ENCODE measurements around the gene CCSER2.
A peak's percentile ranks its signal among the peaks of the same experiment; 100 is the strongest.

CCSER2 gene

GRCh38 chr10:84348860-84349259, 20.5 kb downstream of the CCSER2 start:
- DNase-seq (ENCODE audit: low spot score): no peak

- peak; percentile 53 for DNase-seq (ENCODE audit: low spot score)
These were observed 24.0 kb downstream of the CCSER2 start for GRCh38 chr10:84352251-84352842.

GRCh38 chr10:84353052-84353803, 24.8 kb downstream of the CCSER2 start:
- DNase-seq (ENCODE audit: low spot score): no peak

- DNase-seq (ENCODE audit: low spot score): no peak
These were observed 26.2 kb downstream of the CCSER2 start for GRCh38 chr10:84354623-84355022.

- no peak for DNase-seq (ENCODE audit: low spot score)
These were observed 26.7 kb downstream of the CCSER2 start for GRCh38 chr10:84355106-84355505.

GRCh38 chr10:84356928-84357327, 28.5 kb downstream of the CCSER2 start:
- no peak for DNase-seq (ENCODE audit: low spot score)

GRCh38 chr10:84358743-84359142, 30.4 kb downstream of the CCSER2 start:
- DNase-seq (ENCODE audit: low spot score): no peak

- DNase-seq (ENCODE audit: low spot score): no peak
These were observed 32.4 kb downstream of the CCSER2 start for GRCh38 chr10:84360637-84361365.

- no peak for DNase-seq (ENCODE audit: low spot score)
These were observed 37.0 kb downstream of the CCSER2 start for GRCh38 chr10:84365335-84365881.

GRCh38 chr10:84366041-84366440, 37.7 kb downstream of the CCSER2 start:
- no peak for DNase-seq (ENCODE audit: low spot score)

GRCh38 chr10:84367256-84367655, 38.9 kb downstream of the CCSER2 start:
- DNase-seq (ENCODE audit: low spot score): no peak

GRCh38 chr10:84368828-84369227, 40.4 kb downstream of the CCSER2 start:
- no peak for DNase-seq (ENCODE audit: low spot score)

- no peak for DNase-seq (ENCODE audit: low spot score)
These were observed 41.9 kb downstream of the CCSER2 start for GRCh38 chr10:84370283-84370682.

- no peak for DNase-seq (ENCODE audit: low spot score)
These were observed 43.6 kb downstream of the CCSER2 start for GRCh38 chr10:84371944-84372343.

- DNase-seq (ENCODE audit: low spot score): no peak
These were observed 44.6 kb downstream of the CCSER2 start for GRCh38 chr10:84373000-84373399.

- no peak for DNase-seq (ENCODE audit: low spot score)
These were observed 46.1 kb downstream of the CCSER2 start for GRCh38 chr10:84374455-84374854.

- peak; percentile 51 for DNase-seq (ENCODE audit: low spot score)
These were observed 46.6 kb downstream of the CCSER2 start for GRCh38 chr10:84375011-84375410.

- no peak for DNase-seq (ENCODE audit: low spot score)
These were observed 47.5 kb downstream of the CCSER2 start for GRCh38 chr10:84375881-84376280.

GRCh38 chr10:84388148-84388547, 59.8 kb downstream of the CCSER2 start:
- DNase-seq (ENCODE audit: low spot score): no peak

- DNase-seq (ENCODE audit: low spot score): no peak
These were observed 62.0 kb downstream of the CCSER2 start for GRCh38 chr10:84390364-84390763.

- no peak for DNase-seq (ENCODE audit: low spot score)
These were observed 62.9 kb downstream of the CCSER2 start for GRCh38 chr10:84391326-84391725.

GRCh38 chr10:84392181-84392580, 63.8 kb downstream of the CCSER2 start:
- DNase-seq (ENCODE audit: low spot score): no peak

GRCh38 chr10:84395581-84395980, 67.2 kb downstream of the CCSER2 start:
- no peak for DNase-seq (ENCODE audit: low spot score)
